IMR-90 (cell line): Measurements from ENCODE around the gene VSNL1. TPM values are rescaled to one million over a fixed set of nuclear protein-coding genes. Genes with fewer than 3 reads are reported as not detected.

Source experiments
- ATAC-seq: fragments of 200-7000 bp; cut with Tn5 transposase; 2 replicates; pipeline ENCODE4 v1.9.1; 2020; ENCODE audit warnings: low read depth, mild to moderate bottlenecking, moderate library complexity
- BruUV-seq: library from RNA; stranded (reverse); fragments of 400-500 nt; replicated peaks from 2 replicates; lab custom pipeline; 2021; lab: Mats Ljungman, UMichigan
- CTCF ChIA-PET: fragments of 300-600 bp; formaldehyde crosslinking; extraction: SDS; loops from one replicate; lab custom pipeline; 2021; ENCODE audit warnings: antibody characterized with exemption; lab: Yijun Ruan, JAX
- POLR2A ChIA-PET: fragments of 300-600 bp; sonication (Branson Sonifier 250); formaldehyde crosslinking; loops from one replicate; lab custom pipeline; 2022; ENCODE audit warnings: antibody characterized with exemption; ENCODE audit not compliant: unreplicated experiment; lab: Charles Lee
- DNase-seq: peaks from one replicate; pipeline ENCODE4 v3.0.0; 2013
- H2AFZ ChIP-seq: replicated peaks from 2 replicates; pipeline ENCODE3; 2013; ENCODE audit warnings: low read length, mild to moderate bottlenecking; ENCODE audit not compliant: poor library complexity
- H2AK5ac ChIP-seq: 2 replicates; pipeline ENCODE4 v1.6.1; 2013; ENCODE audit warnings: low read depth, low read length, inconsistent platforms
- H2AK9ac ChIP-seq: replicated peaks from 2 replicates; pipeline ENCODE3; 2013; ENCODE audit warnings: mild to moderate bottlenecking, low read depth, low read length, moderate library complexity; ENCODE audit not compliant: poor library complexity
- H2BK120ac ChIP-seq: 2 replicates; pipeline ENCODE4 v1.6.1; 2013; ENCODE audit warnings: low read depth, low read length, inconsistent platforms
- H2BK15ac ChIP-seq: 3 replicates; pipeline ENCODE4 v1.6.1; 2013; ENCODE audit warnings: low read depth, low read length, inconsistent platforms
- H2BK20ac ChIP-seq: 2 replicates; pipeline ENCODE4 v1.6.1; 2013; ENCODE audit warnings: low read depth, mild to moderate bottlenecking, inconsistent platforms, low read length, moderate library complexity
- H2BK5ac ChIP-seq: 2 replicates; pipeline ENCODE4 v1.6.1; 2013; ENCODE audit warnings: mild to moderate bottlenecking, low read depth, low read length, inconsistent platforms; ENCODE audit not compliant: poor library complexity, severe bottlenecking
- H3K14ac ChIP-seq: replicated peaks from 2 replicates; pipeline ENCODE4 v1.6.1; 2013; ENCODE audit warnings: low read depth, low read length, inconsistent platforms
- H3K18ac ChIP-seq: 2 replicates; pipeline ENCODE4 v1.6.1; 2013; ENCODE audit warnings: low read depth, low read length, control low read depth
- H3K23ac ChIP-seq: 2 replicates; pipeline ENCODE4 v1.6.1; 2013; ENCODE audit warnings: low read depth, low read length, inconsistent platforms
- H3K27ac ChIP-seq: 2 replicates; pipeline ENCODE4 v1.5.1; 2013; ENCODE audit warnings: mild to moderate bottlenecking, control low read depth, low read length; ENCODE audit not compliant: insufficient read depth
- H3K27me3 ChIP-seq: 2 replicates; pipeline ENCODE4 v1.6.1; 2013; ENCODE audit warnings: low read length; ENCODE audit not compliant: control insufficient read depth, insufficient read depth
- H3K36me3 ChIP-seq: 2 replicates; pipeline ENCODE4 v1.6.1; 2013; ENCODE audit warnings: low read length, mixed read lengths; ENCODE audit not compliant: control insufficient read depth, insufficient read depth
- H3K4ac ChIP-seq: 2 replicates; pipeline ENCODE4 v1.6.1; 2013; ENCODE audit warnings: low read depth, low read length, inconsistent platforms
- H3K4me1 ChIP-seq: 2 replicates; pipeline ENCODE4 v1.6.1; 2013; ENCODE audit warnings: low read length, mixed read lengths; ENCODE audit not compliant: control insufficient read depth, insufficient read depth
- H3K4me2 ChIP-seq: 2 replicates; pipeline ENCODE4 v1.6.1; 2013; ENCODE audit warnings: low read depth, mild to moderate bottlenecking, control low read depth, low read length, moderate library complexity
- H3K4me3 ChIP-seq: 2 replicates; pipeline ENCODE4 v1.5.1; 2013; ENCODE audit warnings: low read depth, mild to moderate bottlenecking, control low read depth, low read length, moderate library complexity; ENCODE audit not compliant: insufficient read depth
- H3K56ac ChIP-seq: 2 replicates; pipeline ENCODE4 v1.6.1; 2013; ENCODE audit warnings: low read length, inconsistent platforms; ENCODE audit not compliant: insufficient read depth; ENCODE audit errors: extremely low read depth
- H3K79me1 ChIP-seq, 2 experiments: 2 replicates each; pipeline ENCODE4 v1.6.1; 2013; ENCODE audit warnings: low read length in 2 of 2, inconsistent platforms in 1 of 2, low read depth in 1 of 2
- H3K9ac ChIP-seq: 2 replicates; pipeline ENCODE4 v1.6.1; 2013; ENCODE audit warnings: low read depth, low read length, control low read depth
- H3K9me1 ChIP-seq: 2 replicates; pipeline ENCODE4 v1.6.1; 2013; ENCODE audit warnings: low read length, inconsistent platforms; ENCODE audit not compliant: insufficient read depth
- H3K9me3 ChIP-seq: 2 replicates; pipeline ENCODE4 v1.6.1; 2013; ENCODE audit warnings: low read length; ENCODE audit not compliant: control insufficient read depth, insufficient read depth
- H4K20me1 ChIP-seq: 2 replicates; pipeline ENCODE4 v1.6.1; 2013; ENCODE audit warnings: low read length, inconsistent platforms; ENCODE audit not compliant: insufficient read depth
- H4K5ac ChIP-seq: 2 replicates; pipeline ENCODE4 v1.6.1; 2013; ENCODE audit warnings: mild to moderate bottlenecking, low read depth, low read length, control low read depth
- H4K8ac ChIP-seq, 2 experiments: 2 replicates each; pipeline ENCODE4 v1.6.1; 2013; ENCODE audit warnings: low read depth in 2 of 2, low read length in 2 of 2, control low read depth in 1 of 2, inconsistent platforms in 1 of 2
- H4K91ac ChIP-seq: 2 replicates; pipeline ENCODE4 v1.6.1; 2013; ENCODE audit warnings: low read depth, low read length, inconsistent platforms; ENCODE audit not compliant: insufficient read depth
- ELK1 ChIP-seq: fragments of 150-350 bp; IDR thresholded peaks from 2 replicates; pipeline ENCODE4 v1.6.1; 2016; ENCODE audit warnings: low read depth, mild to moderate bottlenecking, low read length, moderate library complexity, borderline replicate concordance
- MAFK ChIP-seq: IDR thresholded peaks from 2 replicates; pipeline ENCODE4 v1.6.1; 2012; ENCODE audit warnings: low read depth, low read length, improper control_type of control experiment
- USF2 ChIP-seq: fragments of 150-350 bp; IDR thresholded peaks from 2 replicates; pipeline ENCODE4 v1.6.1; 2017; ENCODE audit warnings: mild to moderate bottlenecking, antibody characterized with exemption, low read length, low read depth
- WGBS, 2 experiments: methylation state at CpG; one replicate each; pipeline versions ENCODE4 v1.1.5 to v1.1.7; 2013; ENCODE audit warnings: missing lambda C conversion rate in 2 of 2; ENCODE audit not compliant: insufficient read length in 1 of 2; ENCODE audit errors: extremely low coverage in 2 of 2; 5-methylcytosine and 5-hydroxymethylcytosine counted together
- dilution Hi-C: fragments of 300-500 bp; cut with HindIII; formaldehyde crosslinking; loops from one replicate; pipeline ENCODE4 v1.14.3; 2018; ENCODE audit warnings: low sequenced_read_pairs; ENCODE audit not compliant: unreplicated experiment
- in situ Hi-C: fragments of 300-500 bp; cut with MboI; formaldehyde crosslinking; loops from 3 replicates; pipeline ENCODE4 v1.14.3; 2019; ENCODE audit warnings: low sequenced_read_pairs, inconsistent platforms, mixed read lengths
- intact Hi-C: fragments of 100-400 bp; cut with micrococcal nuclease; formaldehyde crosslinking; loops from 2 replicates; pipeline ENCODE4 v1.10.0; 2022
- polyA plus RNA-seq, 3 experiments: library from polyadenylated mRNA; depleted of rRNA; stranded (reverse); fragments of >200 nt; gene quantifications; 2 replicates each; pipeline ENCODE4 v1.2.3, GENCODE V29; 2012; ENCODE audit warnings: low replicate concordance in 1 of 3
- total RNA-seq: library from RNA; depleted of rRNA; stranded (reverse); fragments of >200 nt; gene quantifications from 2 replicates; pipeline ENCODE4 v1.2.3, GENCODE V29; 2012

The VSNL1 gene
- total and polyA plus RNA-seq, 2 of the 4 experiments (the other 2 are of a cell fraction), result 0.32 to 0.36 TPM

- Histone ChIP-seq H3K4me3 (no peak overlapping the region), H4K91ac (no peak overlapping the region), H3K18ac (no peak overlapping the region), H3K4me2 (no peak overlapping the region), H2BK20ac (no peak overlapping the region), H3K79me1 (peaks cover 0 to 4% of the 10 kb centered on the region in 2 experiments; a peak in 1 of 4 replicates), H4K8ac (no peak overlapping the region), H2AFZ (no peak overlapping the region), H3K23ac (no peak overlapping the region), H3K9ac (no peak overlapping the region), H2AK9ac (no peak overlapping the region), H3K27me3 (no peaks in the 10 kb centered on the region), H4K20me1 (no peaks in the 10 kb centered on the region), H2BK120ac (no peak overlapping the region), H3K56ac (no peak overlapping the region), H3K14ac (no peak overlapping the region), H3K9me1 (no peaks in the 10 kb centered on the region), H3K4ac (no peak overlapping the region), H2BK5ac (no peak overlapping the region), H2BK15ac (no peak overlapping the region), H3K27ac (no peak overlapping the region), H3K36me3 (0 out of 2 replicates have a peak, but pooled peaks cover 3% of the 10 kb centered on the region), H3K4me1 (no peaks in the 10 kb centered on the region), H4K5ac (no peak overlapping the region), H3K9me3 (no peaks in the 10 kb centered on the region), H2AK5ac (no peak overlapping the region)
- intact Hi-C loops (no loop called here), dilution Hi-C loops (no loop called here), in situ Hi-C loops (no loop called here)
- no peak for DNase-seq
- WGBS, 2 experiments, result no CpG with 5 or more reads among the region's 6 CpGs
- no peak for TF ChIP-seq ELK1
- TF ChIP-seq USF2, result no peak
- TF ChIP-seq MAFK, result no peak
- no TSS peak for BruUV-seq
- ChIA-PET CTCF (no interaction called here), POLR2A (no interaction called here)
- no peak for ATAC-seq
Measured at GRCh38 chr2:17682098-17682857, 141.8 kb downstream of the VSNL1 start.
